GM12872 (cell line): ENCODE measurements around the gene RUFY3.

Source experiments
- TF ChIP-seq, protein P1 (sequence below): IDR thresholded peaks from 3 replicates; pipeline ENCODE4 v1.5.1; 2011; ENCODE audit warnings: low read depth, mild to moderate bottlenecking, low read length, moderate library complexity; ENCODE audit not compliant: insufficient read depth

RUFY3 gene

DNA sequence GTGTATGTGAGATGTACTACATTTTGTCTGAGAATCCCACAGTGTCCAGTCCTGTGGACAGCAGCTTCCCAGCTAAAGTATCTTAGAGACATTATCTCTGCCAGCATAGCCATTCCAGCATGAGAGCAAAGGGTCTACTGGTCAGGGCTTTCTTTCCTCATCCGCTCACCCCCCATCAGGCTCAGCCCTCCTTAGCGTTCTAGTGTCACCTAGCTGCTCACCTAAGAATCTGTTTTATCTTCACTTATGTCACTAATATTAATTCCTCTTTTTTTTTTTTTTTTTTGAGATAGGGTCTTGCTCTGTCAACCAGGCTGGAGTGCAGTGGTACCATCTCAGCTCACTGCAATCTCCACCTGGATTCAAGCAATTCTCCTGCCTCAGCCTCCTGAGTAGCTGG, 15.6 kb downstream of the RUFY3 start:
- TF ChIP-seq, protein P1, sequence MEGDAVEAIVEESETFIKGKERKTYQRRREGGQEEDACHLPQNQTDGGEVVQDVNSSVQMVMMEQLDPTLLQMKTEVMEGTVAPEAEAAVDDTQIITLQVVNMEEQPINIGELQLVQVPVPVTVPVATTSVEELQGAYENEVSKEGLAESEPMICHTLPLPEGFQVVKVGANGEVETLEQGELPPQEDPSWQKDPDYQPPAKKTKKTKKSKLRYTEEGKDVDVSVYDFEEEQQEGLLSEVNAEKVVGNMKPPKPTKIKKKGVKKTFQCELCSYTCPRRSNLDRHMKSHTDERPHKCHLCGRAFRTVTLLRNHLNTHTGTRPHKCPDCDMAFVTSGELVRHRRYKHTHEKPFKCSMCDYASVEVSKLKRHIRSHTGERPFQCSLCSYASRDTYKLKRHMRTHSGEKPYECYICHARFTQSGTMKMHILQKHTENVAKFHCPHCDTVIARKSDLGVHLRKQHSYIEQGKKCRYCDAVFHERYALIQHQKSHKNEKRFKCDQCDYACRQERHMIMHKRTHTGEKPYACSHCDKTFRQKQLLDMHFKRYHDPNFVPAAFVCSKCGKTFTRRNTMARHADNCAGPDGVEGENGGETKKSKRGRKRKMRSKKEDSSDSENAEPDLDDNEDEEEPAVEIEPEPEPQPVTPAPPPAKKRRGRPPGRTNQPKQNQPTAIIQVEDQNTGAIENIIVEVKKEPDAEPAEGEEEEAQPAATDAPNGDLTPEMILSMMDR: no peak

DNA sequence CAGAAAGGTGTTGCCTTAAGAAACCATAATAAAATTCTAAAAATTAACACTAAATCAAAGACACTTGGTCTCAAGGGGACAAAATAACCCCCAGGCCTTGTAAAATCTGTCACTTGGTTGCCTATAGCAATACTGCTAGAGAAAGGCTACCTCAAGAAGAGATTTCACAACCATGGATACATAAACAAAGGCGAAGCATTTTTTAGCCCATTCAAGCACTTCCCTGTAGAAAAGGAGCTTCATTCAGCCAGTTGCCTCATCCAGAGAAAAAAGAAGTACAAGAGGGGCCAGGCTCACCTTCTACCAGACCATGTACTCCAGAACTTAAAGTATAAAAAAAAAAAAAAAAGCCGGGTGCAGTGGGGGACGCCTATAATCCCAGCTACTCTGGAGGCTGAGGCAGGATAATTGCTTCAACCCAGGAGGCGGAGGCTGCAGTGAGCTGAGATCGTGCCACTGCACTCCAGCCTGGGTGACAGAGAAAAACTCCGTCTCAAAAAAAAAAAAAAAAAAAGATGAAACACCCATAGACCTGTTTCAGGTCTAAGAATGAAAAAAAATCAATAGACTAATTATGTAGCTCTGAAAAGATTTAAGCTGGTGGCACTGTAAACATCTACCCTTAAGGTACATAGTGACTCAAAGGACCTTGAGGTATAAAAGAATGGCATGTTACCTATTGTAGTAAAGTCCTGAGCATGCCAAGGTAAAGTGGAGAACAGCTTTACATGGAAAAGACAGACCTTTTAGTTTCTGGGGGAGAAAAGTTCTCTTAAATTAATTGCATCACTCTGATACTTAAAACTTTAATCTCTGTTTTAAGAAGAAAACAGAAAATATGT, 18.0 kb downstream of the RUFY3 start:
- TF ChIP-seq, protein P1: no peak

DNA sequence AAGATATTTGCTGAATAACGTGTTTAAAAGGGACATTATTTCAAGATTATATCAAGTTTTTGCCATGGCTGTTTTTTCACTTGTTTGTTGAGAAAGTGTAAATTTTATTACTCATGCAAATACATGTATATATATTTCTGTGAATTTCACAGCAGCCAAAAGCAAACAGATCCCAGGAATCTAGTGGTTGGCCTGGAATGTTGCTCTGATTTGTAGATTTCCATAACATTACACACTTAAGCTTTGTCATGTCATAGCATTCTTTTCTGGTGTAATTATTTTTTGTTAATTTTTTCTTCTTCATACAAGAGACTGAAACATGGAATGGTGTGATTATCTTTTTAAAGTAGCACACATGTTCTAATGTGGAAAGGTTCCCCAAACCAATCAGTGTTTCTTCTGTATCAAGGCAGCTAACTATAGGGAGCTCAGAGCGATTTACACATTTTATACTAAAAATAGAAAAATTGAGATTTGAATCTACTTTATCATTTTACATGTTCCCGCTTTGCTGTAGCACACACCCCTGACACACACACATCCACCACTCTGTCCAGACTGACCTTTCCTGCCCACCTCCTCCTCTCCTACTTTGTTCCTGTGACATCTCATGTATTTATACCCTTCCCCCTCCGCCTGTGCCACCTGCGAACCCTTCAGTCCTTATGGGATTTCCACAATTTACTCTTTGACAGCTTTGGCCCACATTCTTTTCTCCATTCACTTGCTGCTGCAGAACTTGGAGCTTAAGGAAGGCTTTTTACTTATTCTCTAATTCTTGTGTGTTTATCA, 20.3 kb downstream of the RUFY3 start:
- TF ChIP-seq, protein P1: no peak

DNA sequence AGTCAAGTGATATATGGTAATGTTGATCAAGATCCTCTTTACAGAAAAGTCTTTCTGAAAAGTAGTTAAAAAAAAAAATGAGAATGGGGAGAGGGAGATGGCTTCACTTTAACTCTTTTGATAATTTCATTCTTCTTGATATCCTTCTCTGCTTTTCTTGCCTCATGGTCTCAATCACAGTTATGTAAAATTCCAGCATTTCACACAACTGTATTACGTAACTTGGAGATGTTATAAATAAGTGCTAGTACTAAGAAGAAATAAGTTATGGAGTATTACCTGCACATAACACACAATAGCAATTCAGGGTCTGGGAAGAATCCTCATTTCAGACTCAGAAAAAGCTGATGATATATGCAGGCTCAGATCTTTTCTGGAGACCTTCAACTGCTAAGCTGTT, 22.0 kb downstream of the RUFY3 start:
- TF ChIP-seq, protein P1: no peak

DNA sequence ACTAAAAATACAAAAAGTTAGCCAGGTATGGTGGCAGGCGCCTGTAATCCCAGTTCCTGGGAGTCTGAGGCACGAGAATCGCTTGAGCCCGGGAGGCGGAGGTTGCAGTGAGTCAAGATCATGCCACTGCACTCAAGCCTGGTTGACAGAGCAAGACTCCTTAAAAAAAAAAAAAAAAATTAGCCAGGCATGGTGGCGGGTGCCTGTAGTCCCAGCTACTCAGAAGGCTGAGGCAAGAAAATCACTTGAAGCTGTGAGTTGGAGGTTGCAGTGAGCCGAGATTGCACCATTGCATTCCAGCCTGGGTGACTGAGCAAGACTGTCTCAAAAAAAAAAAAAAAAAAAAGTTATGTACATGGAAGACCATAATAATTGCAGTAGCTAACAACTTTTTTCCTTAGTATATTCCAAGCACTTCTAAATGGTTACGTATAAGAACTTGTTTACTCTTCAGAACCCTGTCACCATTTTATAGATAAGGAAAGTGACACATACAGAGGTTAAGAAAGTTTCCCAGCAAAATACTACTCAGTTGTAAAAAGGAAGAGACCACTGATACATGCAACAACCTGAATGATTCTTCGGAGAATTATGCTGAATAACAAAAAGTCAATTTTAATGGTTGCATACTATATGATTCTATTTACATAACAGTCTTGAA, 24.5 kb downstream of the RUFY3 start:
- TF ChIP-seq, protein P1: no peak

DNA sequence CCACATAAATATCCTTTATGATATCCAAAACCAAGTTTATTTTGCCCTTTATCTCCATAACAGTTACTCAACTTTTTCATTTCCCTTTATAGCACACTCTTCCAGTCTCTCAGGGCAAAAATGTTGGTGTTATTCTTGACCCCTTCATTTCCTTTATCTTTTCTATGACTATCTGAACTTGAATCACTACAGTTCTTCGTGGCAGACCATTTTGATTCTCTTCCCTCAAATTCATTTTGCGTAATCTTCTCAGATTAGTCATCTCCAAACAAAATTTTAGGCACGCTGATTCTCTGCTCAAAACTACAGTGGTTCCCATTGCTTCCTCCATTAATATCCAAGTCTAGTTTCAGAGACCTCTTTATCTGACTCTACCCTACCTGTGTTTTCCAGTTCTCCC, 26.1 kb downstream of the RUFY3 start:
- TF ChIP-seq, protein P1: no peak

DNA sequence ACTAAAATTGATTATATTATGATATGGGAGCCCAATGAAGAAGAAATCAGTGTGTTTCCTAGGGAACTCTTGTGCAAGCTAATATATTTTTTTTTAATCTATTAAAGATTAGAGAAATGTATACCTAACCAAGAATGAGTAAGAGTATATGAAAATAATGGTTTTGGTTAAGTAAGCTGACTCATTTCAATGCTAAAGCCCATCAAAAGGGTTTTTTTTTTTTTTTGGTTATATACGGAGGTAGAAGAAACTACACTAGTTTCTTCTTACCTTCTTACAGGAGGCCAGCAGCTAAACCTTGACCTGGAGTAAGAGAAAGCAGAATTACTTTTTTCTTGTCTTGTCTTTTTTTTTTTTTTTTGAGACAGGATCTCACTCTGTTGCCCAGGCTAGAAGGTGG, 27.5 kb downstream of the RUFY3 start:
- TF ChIP-seq, protein P1: no peak
